ENCODE data around the gene NXT1.

DNA sequence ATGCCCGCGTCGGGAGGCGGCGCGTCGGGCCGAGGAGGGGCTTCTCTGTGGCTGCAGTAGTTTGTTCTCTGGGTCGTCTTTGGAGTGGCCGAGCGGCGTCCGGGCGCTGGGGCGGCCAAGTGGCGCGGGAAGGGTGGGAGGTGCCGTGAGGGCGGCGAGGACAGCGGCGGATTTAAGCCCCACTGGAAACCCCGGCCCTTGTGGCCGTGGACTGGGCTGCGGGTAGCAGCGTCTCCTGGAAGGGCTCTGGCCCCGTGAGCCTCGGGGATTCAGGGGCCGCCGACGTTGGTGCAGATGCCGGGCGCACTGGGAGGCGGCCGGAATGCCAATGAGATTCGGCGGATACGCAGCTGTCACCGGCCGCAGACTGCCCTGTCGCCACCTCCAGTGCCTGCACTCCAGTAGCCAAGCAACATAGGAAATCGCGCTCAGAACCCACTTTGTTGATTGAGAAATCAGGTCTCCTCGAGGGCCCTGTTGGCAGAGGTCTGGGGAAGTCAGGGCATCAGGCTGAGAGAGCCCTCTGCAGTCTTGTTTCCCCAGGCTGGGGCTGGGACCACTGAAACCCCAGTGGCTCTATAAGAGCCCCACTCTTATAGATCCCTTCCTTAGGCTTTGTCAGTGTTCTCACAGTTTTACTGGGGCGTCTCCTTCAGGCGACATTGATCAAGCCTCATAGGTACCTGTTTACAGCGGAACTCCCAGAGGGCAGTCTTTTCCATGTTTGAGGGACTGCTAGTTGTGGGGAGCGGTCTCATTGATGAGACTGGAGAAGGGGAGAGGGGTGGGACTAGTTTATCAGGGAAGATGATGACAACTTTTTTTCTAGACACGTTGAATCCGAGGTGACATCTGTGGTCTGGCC lies 12.0 kb downstream of the NXT1 start:
- TF ChIP-seq, protein P1, sequence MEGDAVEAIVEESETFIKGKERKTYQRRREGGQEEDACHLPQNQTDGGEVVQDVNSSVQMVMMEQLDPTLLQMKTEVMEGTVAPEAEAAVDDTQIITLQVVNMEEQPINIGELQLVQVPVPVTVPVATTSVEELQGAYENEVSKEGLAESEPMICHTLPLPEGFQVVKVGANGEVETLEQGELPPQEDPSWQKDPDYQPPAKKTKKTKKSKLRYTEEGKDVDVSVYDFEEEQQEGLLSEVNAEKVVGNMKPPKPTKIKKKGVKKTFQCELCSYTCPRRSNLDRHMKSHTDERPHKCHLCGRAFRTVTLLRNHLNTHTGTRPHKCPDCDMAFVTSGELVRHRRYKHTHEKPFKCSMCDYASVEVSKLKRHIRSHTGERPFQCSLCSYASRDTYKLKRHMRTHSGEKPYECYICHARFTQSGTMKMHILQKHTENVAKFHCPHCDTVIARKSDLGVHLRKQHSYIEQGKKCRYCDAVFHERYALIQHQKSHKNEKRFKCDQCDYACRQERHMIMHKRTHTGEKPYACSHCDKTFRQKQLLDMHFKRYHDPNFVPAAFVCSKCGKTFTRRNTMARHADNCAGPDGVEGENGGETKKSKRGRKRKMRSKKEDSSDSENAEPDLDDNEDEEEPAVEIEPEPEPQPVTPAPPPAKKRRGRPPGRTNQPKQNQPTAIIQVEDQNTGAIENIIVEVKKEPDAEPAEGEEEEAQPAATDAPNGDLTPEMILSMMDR (IDR thresholded peaks at IDR 0.05; ENCODE audit: insufficient read depth, low read depth, low read length) = no peak
- TF ChIP-seq EZH2 (IDR thresholded peaks at IDR 0.05; ENCODE audit: insufficient read depth, low read length) = no peak
